Endothelial cell (in vitro differentiated cells): ENCODE data around the gene ST7. TPM values are rescaled to one million over a fixed set of nuclear protein-coding genes. Genes with fewer than 3 reads are reported as not detected.

ENCODE experiments used
- DNase-seq: peaks from one replicate; pipeline ENCODE4 v3.0.0; 2021; ENCODE audit warnings: low spot score
- H3K27ac Mint-ChIP-seq: one replicate; pipeline ENCODE4 v1.8.0; 2021; ENCODE audit warnings: mixed read lengths, inconsistent platforms; ENCODE audit not compliant: unreplicated experiment
- H3K27me3 Mint-ChIP-seq: one replicate; pipeline ENCODE4 v1.8.0; 2021; ENCODE audit warnings: mild to moderate bottlenecking, moderate library complexity, mixed read lengths, inconsistent platforms; ENCODE audit not compliant: unreplicated experiment
- H3K36me3 Mint-ChIP-seq: one replicate; pipeline ENCODE4 v1.8.0; 2021; ENCODE audit warnings: mild to moderate bottlenecking, low read depth, mixed read lengths, inconsistent platforms; ENCODE audit not compliant: unreplicated experiment
- H3K4me1 Mint-ChIP-seq: one replicate; pipeline ENCODE4 v1.8.0; 2021; ENCODE audit warnings: mild to moderate bottlenecking, mixed read lengths, inconsistent platforms; ENCODE audit not compliant: unreplicated experiment
- H3K4me3 Mint-ChIP-seq: one replicate; pipeline ENCODE4 v1.8.0; 2021; ENCODE audit warnings: mild to moderate bottlenecking, mixed read lengths, inconsistent platforms; ENCODE audit not compliant: unreplicated experiment
- H3K9me3 Mint-ChIP-seq: one replicate; pipeline ENCODE4 v1.8.0; 2021; ENCODE audit warnings: mixed read lengths, inconsistent platforms; ENCODE audit not compliant: unreplicated experiment
- CTCF ChIP-seq: fragments of 200-600 bp; sonication (generic); IDR thresholded peaks from one replicate; pipeline ENCODE4 v1.5.0; 2021; ENCODE audit warnings: antibody characterized with exemption; ENCODE audit not compliant: unreplicated experiment
- total RNA-seq: library from RNA; stranded (reverse); fragmentation: NEBNext Ultra II Directional; extraction: Animal tissue kit (Norgen Biotek cat#: 25700); gene quantifications from one replicate; pipeline ENCODE4 v1.2.1, GENCODE V29; 2021; ENCODE audit not compliant: unreplicated experiment

ST7 gene
- total RNA-seq, 1 donor from 2014 or later = 44.1 TPM

- peaks cover 3% of the 10 kb centered on the region for H3K27me3 Mint-ChIP-seq
- DNase-seq = no peak
- no peak overlapping the region for H3K27ac Mint-ChIP-seq
- H3K4me3 Mint-ChIP-seq = no peak overlapping the region
- H3K4me1 Mint-ChIP-seq = peaks cover 3% of the 10 kb centered on the region
- no peaks in the 10 kb centered on the region for H3K9me3 Mint-ChIP-seq
- TF ChIP-seq CTCF = no peak
- peaks cover 4% of the 10 kb centered on the region for H3K36me3 Mint-ChIP-seq
These were observed 9.9 kb downstream of the ST7 start for GRCh38 chr7:116963234-116963633.

GRCh38 chr7:116966601-116967000 is 13.3 kb downstream of the ST7 start:
- Mint-ChIP-seq H3K4me1 (peaks cover 28% of the 10 kb centered on the region), H3K36me3 (no peaks in the 10 kb centered on the region), H3K9me3 (no peaks in the 10 kb centered on the region), H3K27me3 (peaks cover 7% of the 10 kb centered on the region), H3K27ac (no peak overlapping the region), H3K4me3 (no peak overlapping the region)
- TF ChIP-seq CTCF = no peak
- no peak for DNase-seq

GRCh38 chr7:116967254-116967922 is 14.1 kb downstream of the ST7 start:
- no peak for DNase-seq
- Mint-ChIP-seq H3K4me3 (no peak overlapping the region), H3K36me3 (no peaks in the 10 kb centered on the region), H3K27ac (no peak overlapping the region), H3K27me3 (peaks cover 6% of the 10 kb centered on the region), H3K4me1 (peaks cover 36% of the 10 kb centered on the region), H3K9me3 (no peaks in the 10 kb centered on the region)
- no peak for TF ChIP-seq CTCF

GRCh38 chr7:116967983-116968382 is 14.7 kb downstream of the ST7 start:
- no peaks in the 10 kb centered on the region for H3K9me3 Mint-ChIP-seq
- no peak for DNase-seq
- no peak overlapping the region for H3K4me3 Mint-ChIP-seq
- H3K27me3 Mint-ChIP-seq = peaks cover 8% of the 10 kb centered on the region
- no peak for TF ChIP-seq CTCF
- H3K36me3 Mint-ChIP-seq = peaks cover 4% of the 10 kb centered on the region
- no peak overlapping the region for H3K27ac Mint-ChIP-seq
- H3K4me1 Mint-ChIP-seq = peaks cover 42% of the 10 kb centered on the region

GRCh38 chr7:116968631-116969030 is 15.3 kb downstream of the ST7 start:
- TF ChIP-seq CTCF = no peak
- DNase-seq = no peak
- Mint-ChIP-seq H3K4me1 (peaks cover 47% of the 10 kb centered on the region), H3K9me3 (no peaks in the 10 kb centered on the region), H3K27ac (no peak overlapping the region), H3K36me3 (peaks cover 10% of the 10 kb centered on the region), H3K27me3 (peaks cover 10% of the 10 kb centered on the region), H3K4me3 (no peak overlapping the region)
